Transverse colon (tissue), 4 donors: Measurements from ENCODE around the gene GLIS1. TPM values are rescaled to one million over a fixed set of nuclear protein-coding genes. Genes with fewer than 3 reads are reported as not detected.
A peak's percentile ranks its signal among the peaks of the same experiment; 100 is the strongest.

Experiments
- DNase-seq: peaks from one replicate; pipeline ENCODE4 v3.0.0-alpha.2; 2019
- H3K27ac ChIP-seq, 4 donors: fragments of 200-600 bp; sonication (generic); 2 replicates each; pipeline ENCODE4 v1.5.1; 2016 to 2018; ENCODE audit warnings: inconsistent platforms in 4 of 4
- H3K27me3 ChIP-seq: fragments of 200-600 bp; sonication (generic); 2 replicates; pipeline ENCODE4 v1.5.1; 2017; ENCODE audit warnings: inconsistent platforms
- H3K36me3 ChIP-seq, 4 donors: fragments of 200-600 bp; sonication (generic); 2 replicates each; pipeline ENCODE4 v1.5.1; 2017 to 2019; ENCODE audit warnings: inconsistent platforms in 4 of 4
- H3K4me1 ChIP-seq, 4 donors: fragments of 200-600 bp; sonication (generic); 2 replicates each; pipeline ENCODE4 v1.5.1; 2017 to 2020; ENCODE audit warnings: inconsistent platforms in 4 of 4
- H3K4me3 ChIP-seq, 4 donors: fragments of 200-600 bp; sonication (generic); 1 replicate in 1 of 4; 2 replicates in 3 of 4; pipeline versions ENCODE4 v1.5.1 to v1.6.1; 2017 to 2019; ENCODE audit warnings: inconsistent platforms in 4 of 4
- H3K9me3 ChIP-seq, 2 donors: fragments of 200-600 bp; sonication (generic); 2 replicates each; pipeline ENCODE4 v1.5.1; 2017 to 2019; ENCODE audit warnings: inconsistent platforms in 2 of 2
- EP300 ChIP-seq: sonication (generic); formaldehyde crosslinking; IDR thresholded peaks from one replicate; pipeline ENCODE4 v1.6.1; 2017; ENCODE audit warnings: antibody characterized with exemption, low read depth
- POLR2A ChIP-seq: fragments of 450-650 bp; IDR thresholded peaks from one replicate; pipeline ENCODE4 v1.6.1; 2016; ENCODE audit warnings: antibody characterized with exemption, mild to moderate bottlenecking, moderate library complexity
- POLR2AphosphoS5 ChIP-seq, 3 donors: sonication (generic); formaldehyde crosslinking; IDR thresholded peaks; one replicate each; pipeline ENCODE4 v1.6.1; 2016; ENCODE audit warnings: antibody characterized with exemption in 3 of 3
- WGBS, 2 donors: methylation state at CpG; one replicate each; pipeline ENCODE4 v1.1.5; 2018; ENCODE audit warnings: low coverage in 1 of 2; 5-methylcytosine and 5-hydroxymethylcytosine counted together
- in situ Hi-C, 4 donors: fragments of 200-750 bp; cut with MboI; loops; one replicate each; pipeline versions ENCODE4 v1.15.0 to v1.15.1; 2017; ENCODE audit warnings: low sequenced_read_pairs in 3 of 4, low pct_ligation_motif_present in 1 of 4, low pct_unique_long_range_greater_than_20kb in 1 of 4
- intact Hi-C: fragments of 100-400 bp; cut with DNase I; formaldehyde crosslinking; loops from one replicate; pipeline ENCODE4 v1.15.1; 2023; ENCODE audit warnings: low total_unique reads
- total RNA-seq, 4 donors: library from RNA; depleted of rRNA; stranded (reverse); fragments of >200 nt; gene quantifications; one replicate each; pipeline ENCODE4 v1.1.0, GENCODE V29; 2016
- TF ChIP-seq, protein P1 (sequence below), 5 experiments: fragments of 200-600 bp in 3 of 5; fragments of 450-650 bp in 2 of 5; sonication (generic) in 3 of 5; IDR thresholded peaks; 1 replicate in 2 of 5; 2 replicates in 3 of 5; pipeline ENCODE4 v1.5.1; 2016 to 2017; ENCODE audit warnings: antibody characterized with exemption in 5 of 5, inconsistent platforms in 3 of 5, mild to moderate bottlenecking in 2 of 5, moderate library complexity in 1 of 5

Gene GLIS1
- total RNA-seq, 4 donors from 2014 or later = 0.16 to 0.75 (median 0.27) TPM; not detected in 1

DNA sequence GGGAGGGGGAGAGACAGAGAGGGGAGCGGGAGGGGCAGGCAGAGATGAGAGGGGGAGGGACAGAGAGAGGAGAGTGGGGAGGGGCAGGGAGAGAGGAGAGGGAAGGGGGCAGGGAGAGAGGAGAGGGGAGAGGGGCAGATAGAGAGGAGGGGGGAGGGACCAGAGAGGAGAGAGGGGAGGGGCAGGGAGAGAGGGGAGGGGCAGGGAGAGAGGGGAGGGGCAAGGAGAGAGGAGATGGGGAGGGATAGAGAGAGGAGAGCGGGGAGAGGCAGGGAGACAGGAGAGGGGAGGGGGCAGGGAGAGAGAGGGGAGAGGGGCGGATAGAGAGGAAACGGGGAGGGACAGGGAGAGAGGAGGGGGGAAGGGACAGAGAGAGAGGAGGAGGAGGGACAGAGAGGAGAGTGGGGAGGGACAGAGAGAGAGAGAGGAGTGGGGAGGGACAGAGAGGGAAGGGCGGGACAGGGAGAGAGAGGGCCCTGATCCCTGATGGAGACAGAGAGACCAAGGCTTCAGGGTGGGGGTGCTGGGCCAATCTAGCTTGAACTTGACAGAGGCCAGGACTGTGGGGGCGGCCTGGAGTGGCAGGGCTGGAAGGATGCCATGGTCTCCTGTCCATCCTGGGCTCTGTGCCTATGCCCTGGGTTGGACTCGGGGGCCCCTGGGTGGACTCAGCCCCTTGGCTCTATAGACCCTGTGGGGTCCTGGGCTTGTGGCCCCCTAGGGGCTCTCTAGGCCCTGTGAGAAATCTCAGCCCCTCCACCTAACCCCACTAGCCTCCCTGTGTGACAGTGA, 236.1 kb downstream of the GLIS1 start:
- TF ChIP-seq POLR2AphosphoS5 (IDR thresholded peaks at IDR 0.05) (no peak), EP300 (no peak), POLR2A (no peak)
- TF ChIP-seq, protein P1, sequence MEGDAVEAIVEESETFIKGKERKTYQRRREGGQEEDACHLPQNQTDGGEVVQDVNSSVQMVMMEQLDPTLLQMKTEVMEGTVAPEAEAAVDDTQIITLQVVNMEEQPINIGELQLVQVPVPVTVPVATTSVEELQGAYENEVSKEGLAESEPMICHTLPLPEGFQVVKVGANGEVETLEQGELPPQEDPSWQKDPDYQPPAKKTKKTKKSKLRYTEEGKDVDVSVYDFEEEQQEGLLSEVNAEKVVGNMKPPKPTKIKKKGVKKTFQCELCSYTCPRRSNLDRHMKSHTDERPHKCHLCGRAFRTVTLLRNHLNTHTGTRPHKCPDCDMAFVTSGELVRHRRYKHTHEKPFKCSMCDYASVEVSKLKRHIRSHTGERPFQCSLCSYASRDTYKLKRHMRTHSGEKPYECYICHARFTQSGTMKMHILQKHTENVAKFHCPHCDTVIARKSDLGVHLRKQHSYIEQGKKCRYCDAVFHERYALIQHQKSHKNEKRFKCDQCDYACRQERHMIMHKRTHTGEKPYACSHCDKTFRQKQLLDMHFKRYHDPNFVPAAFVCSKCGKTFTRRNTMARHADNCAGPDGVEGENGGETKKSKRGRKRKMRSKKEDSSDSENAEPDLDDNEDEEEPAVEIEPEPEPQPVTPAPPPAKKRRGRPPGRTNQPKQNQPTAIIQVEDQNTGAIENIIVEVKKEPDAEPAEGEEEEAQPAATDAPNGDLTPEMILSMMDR (IDR thresholded peaks at IDR 0.05) = no peak
- peaks cover 21% of the 10 kb centered on the region for H3K27me3 ChIP-seq
- no peaks in the 10 kb centered on the region for H3K36me3 ChIP-seq
- no peaks in the 10 kb centered on the region for H3K9me3 ChIP-seq
- in situ Hi-C loops (no loop called here), intact Hi-C loops (loop anchor here (5.0 kb wide), 1 partner anchor 1124 kb away; no protein-coding TSS in a partner anchor)
- 67 to 71% methylated on average over 2 to 6 of the region's 7 CpGs for WGBS, 2 donors
- no peak overlapping the region for H3K27ac ChIP-seq
- DNase-seq = no peak
- H3K4me1 ChIP-seq = peaks cover 0 to 6% (median 5%) of the 10 kb centered on the region in 4 donors
- H3K4me3 ChIP-seq = no peak overlapping the region

DNA sequence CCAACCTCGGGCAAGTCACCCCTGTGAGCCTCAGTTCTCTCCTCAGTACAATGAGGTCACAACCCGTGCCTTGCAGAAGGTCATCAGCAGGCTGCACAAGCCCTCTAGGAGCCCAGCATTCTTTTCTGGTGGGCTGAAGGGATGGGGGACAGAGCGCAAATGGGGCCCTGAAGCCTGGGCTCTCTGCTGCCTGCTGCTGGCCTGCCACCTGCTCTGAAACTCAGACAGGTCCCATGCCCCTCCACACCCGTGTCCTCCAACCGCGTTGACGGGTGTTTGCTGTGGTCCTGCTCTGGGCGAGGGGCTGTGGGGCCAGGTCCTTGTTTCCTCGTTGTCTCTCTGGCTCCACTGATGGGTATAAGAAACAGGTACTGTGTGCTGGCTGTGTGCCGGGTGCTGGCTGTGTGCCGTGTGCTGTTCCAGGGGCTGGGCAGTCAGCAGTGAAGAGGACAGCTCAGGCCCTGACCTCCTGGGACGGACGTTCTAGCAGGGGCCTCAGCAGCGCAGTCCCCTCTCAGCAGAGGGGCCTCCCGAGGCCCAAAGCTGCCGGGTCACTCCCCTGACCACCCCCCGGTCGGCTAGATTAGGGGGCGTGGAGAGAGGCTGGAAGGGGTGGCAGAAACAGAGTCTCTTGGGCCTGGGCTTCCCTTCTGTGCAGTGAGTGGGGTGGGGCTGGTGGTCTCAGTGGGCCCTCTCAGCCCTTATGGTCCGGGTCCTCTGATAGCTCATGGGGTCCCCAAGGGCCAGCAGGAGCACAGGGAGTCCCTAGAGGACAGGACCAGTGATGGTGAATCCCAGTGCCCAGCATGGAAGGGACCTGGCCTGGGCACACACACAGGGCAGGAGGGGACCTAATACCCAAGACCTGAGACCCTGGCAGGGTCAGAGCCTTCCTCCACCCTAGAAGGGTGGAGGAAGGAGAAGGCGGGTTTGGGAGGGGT, 237.6 kb downstream of the GLIS1 start:
- 49% methylated on average over 16 of the region's 21 CpGs; no CpG with 5 or more reads in 1 of the 2 donors for WGBS, 2 donors
- TF ChIP-seq POLR2AphosphoS5 (IDR thresholded peaks at IDR 0.05) (no peak), EP300 (no peak), POLR2A (no peak)
- TF ChIP-seq, protein P1 (IDR thresholded peaks at IDR 0.05) = no peak
- H3K4me1 ChIP-seq = peaks cover 0 to 6% (median 5%) of the 10 kb centered on the region in 4 donors
- intact Hi-C loops = loop anchor here (5.0 kb wide), 1 partner anchor 1126 kb away; no protein-coding TSS in a partner anchor
- in situ Hi-C loops = no loop called here
- no peak for DNase-seq
- no peaks in the 10 kb centered on the region for H3K36me3 ChIP-seq
- no peak overlapping the region for H3K27ac ChIP-seq
- no peak overlapping the region for H3K4me3 ChIP-seq
- peaks cover 21% of the 10 kb centered on the region for H3K27me3 ChIP-seq
- H3K9me3 ChIP-seq = no peaks in the 10 kb centered on the region

DNA sequence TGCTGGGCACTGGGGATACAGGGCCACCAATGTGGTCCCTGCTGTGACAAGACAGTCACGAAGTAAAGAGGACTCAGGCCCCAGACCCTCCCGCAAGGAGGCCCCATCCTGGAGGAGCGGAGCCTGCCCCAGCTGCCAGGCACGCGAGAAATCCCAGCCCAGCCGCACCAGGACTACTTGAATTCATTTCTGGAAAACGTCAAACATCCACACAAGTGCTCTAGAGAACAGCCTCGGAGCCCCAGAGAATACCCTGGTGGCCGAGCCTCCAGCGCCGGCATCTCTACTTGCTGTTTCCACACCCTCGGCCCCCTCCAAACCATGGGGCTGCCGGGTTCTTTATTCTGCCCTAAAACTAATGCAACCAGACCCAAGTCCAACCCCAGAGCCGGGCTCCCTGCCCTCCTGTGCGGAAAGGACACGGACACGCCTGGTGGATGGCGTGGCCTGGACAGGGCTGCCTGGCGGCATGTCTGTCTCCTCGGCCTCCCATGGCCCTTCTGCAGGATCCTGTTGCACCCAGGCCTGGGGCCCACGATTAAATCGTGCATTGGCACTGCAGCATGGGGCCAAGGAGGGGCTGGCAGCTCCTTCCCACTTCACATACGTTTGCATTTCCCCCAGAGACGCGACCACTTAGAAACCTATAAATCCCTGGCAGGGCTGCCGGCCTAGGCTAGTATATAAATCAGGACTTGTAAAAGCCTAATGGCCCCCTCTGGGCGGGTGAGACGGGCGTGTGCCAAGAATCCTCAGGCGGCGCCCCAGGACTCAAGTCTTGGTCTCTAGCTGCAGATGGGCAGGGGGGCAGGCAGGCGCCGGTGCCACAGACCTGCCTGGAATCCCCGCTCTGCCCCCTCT, 238.5 kb downstream of the GLIS1 start:
- peaks cover 21% of the 10 kb centered on the region for H3K27me3 ChIP-seq
- H3K4me3 ChIP-seq = no peak overlapping the region
- TF ChIP-seq POLR2A (no peak), POLR2AphosphoS5 (IDR thresholded peaks at IDR 0.05) (no peak), EP300 (no peak)
- TF ChIP-seq, protein P1 (IDR thresholded peaks at IDR 0.05) = no peak
- WGBS, 2 donors = 55 to 60% methylated on average over 1 to 34 of the region's 34 CpGs
- in situ Hi-C loops = no loop called here
- H3K27ac ChIP-seq = peak overlapping the region in 1 of 4 donors; percentile 61
- intact Hi-C loops = loop anchor here (5.0 kb wide), 1 partner anchor 1127 kb away; no protein-coding TSS in a partner anchor
- H3K4me1 ChIP-seq = peaks cover 0 to 6% (median 5%) of the 10 kb centered on the region in 4 donors
- DNase-seq = no peak
- H3K9me3 ChIP-seq = no peaks in the 10 kb centered on the region
- no peaks in the 10 kb centered on the region for H3K36me3 ChIP-seq
